HG03457 (cell line): ENCODE data around the gene UGT2B7.

ENCODE experiments used
- ATAC-seq: cut with Tn5 transposase; IDR thresholded peaks from one replicate; pipeline ENCODE4 v1.9.1; 2021; ENCODE audit warnings: moderate number of reproducible peaks; ENCODE audit not compliant: unreplicated experiment

UGT2B7 gene

GRCh38 chr4:69147334-69147733, 51.1 kb downstream of the UGT2B7 start:
- ATAC-seq = no peak

- ATAC-seq = no peak
These were observed 57.7 kb downstream of the UGT2B7 start for GRCh38 chr4:69154021-69154420.

DNA sequence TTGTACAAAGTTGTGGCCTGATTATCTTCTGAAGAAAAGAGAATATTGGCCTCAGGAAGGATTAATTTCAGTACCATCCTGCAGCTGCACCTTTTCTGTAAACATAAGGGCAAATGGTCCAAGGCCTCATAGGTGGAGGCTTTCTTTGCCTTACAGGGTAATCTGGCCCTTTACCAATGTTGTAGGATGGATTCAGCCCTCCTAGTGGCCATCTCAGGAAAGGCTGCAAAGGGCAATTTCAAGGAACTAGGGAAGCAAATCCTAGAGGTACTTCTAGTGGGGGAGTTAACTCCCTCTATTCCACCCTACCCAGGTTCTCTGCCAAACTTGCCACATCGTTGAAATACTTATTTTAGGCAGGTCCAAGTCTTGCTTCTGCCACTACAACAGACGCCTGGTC, 60.6 kb downstream of the UGT2B7 start:
- no peak for ATAC-seq
